ENCODE results near the gene POU2F1. TPM values are rescaled to one million over a fixed set of nuclear protein-coding genes. Genes with fewer than 3 reads are reported as not detected.

Gene POU2F1
- total RNA-seq, 1 experiment from 2014 or later, result 25.0 TPM

DNA sequence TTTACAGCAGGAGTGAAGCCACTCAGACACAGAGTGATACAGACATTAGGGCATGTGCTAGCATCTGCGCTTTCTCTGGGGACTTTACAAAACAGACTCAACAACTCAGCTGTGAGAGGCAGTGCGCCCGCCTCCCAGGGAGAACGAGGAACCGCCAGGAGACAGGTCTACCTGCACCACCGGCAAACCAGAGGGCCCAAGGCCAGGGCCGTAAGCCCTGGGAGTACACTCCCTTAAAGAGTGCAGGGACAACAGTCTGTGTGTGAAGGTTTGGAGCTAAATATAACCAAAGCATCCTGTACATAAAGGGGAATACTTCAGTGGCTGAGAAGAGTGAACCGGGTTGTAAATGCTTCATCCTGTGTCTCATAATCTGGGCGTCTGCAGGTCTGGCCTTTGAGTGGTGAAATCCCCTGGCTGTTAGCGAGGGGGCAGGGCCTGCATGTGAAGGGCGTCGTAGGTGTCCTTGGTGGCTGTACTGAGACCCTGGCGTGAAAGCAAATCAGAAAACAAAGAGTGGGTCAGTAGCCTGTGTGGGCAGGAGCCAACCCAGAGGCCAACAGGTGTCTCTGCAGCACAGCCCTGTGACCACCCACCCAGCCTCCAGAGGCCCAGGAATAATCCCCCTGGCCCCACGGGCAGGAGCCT is 210.7 kb downstream of the POU2F1 start:
- Histone ChIP-seq H3K27me3 (replicated peaks; ENCODE audit: insufficient read depth, low read depth, low read length, poor library complexity) (no peaks in the 10 kb centered on the region), H3K4me1 (ENCODE audit: insufficient read depth, low read length, poor library complexity, severe bottlenecking) (peaks cover 17% of the 10 kb centered on the region), H3K9me3 (ENCODE audit: low read depth, low read length, poor library complexity, severe bottlenecking) (no peaks in the 10 kb centered on the region), H3K27ac (ENCODE audit: low read depth, low read length, poor library complexity, severe bottlenecking) (no peak overlapping the region), H3K4me3 (ENCODE audit: low read depth, low read length, poor library complexity, severe bottlenecking) (no peak overlapping the region), H3K36me3 (ENCODE audit: insufficient read depth, low read length, poor library complexity, severe bottlenecking) (no peaks in the 10 kb centered on the region)
- ChIA-PET POLR2A (ENCODE audit: low non-redundant PET) (no interaction called here), CTCF (no interaction called here)
- no peak for DNase-seq (ENCODE audit: low spot score)
- intact Hi-C loops (cut with micrococcal nuclease; ENCODE audit: unreplicated experiment), result no loop called here
- no TSS peak for BruUV-seq (replicated peaks)
- TF ChIP-seq EZH2 (IDR thresholded peaks at IDR 0.05; ENCODE audit: borderline replicate concordance, low read depth, low read length, poor library complexity, severe bottlenecking), result no peak
- TF ChIP-seq, protein P1, sequence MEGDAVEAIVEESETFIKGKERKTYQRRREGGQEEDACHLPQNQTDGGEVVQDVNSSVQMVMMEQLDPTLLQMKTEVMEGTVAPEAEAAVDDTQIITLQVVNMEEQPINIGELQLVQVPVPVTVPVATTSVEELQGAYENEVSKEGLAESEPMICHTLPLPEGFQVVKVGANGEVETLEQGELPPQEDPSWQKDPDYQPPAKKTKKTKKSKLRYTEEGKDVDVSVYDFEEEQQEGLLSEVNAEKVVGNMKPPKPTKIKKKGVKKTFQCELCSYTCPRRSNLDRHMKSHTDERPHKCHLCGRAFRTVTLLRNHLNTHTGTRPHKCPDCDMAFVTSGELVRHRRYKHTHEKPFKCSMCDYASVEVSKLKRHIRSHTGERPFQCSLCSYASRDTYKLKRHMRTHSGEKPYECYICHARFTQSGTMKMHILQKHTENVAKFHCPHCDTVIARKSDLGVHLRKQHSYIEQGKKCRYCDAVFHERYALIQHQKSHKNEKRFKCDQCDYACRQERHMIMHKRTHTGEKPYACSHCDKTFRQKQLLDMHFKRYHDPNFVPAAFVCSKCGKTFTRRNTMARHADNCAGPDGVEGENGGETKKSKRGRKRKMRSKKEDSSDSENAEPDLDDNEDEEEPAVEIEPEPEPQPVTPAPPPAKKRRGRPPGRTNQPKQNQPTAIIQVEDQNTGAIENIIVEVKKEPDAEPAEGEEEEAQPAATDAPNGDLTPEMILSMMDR (conservative IDR thresholded peaks at IDR 0.05; ENCODE audit: low read depth, low read length), result no peak

DNA sequence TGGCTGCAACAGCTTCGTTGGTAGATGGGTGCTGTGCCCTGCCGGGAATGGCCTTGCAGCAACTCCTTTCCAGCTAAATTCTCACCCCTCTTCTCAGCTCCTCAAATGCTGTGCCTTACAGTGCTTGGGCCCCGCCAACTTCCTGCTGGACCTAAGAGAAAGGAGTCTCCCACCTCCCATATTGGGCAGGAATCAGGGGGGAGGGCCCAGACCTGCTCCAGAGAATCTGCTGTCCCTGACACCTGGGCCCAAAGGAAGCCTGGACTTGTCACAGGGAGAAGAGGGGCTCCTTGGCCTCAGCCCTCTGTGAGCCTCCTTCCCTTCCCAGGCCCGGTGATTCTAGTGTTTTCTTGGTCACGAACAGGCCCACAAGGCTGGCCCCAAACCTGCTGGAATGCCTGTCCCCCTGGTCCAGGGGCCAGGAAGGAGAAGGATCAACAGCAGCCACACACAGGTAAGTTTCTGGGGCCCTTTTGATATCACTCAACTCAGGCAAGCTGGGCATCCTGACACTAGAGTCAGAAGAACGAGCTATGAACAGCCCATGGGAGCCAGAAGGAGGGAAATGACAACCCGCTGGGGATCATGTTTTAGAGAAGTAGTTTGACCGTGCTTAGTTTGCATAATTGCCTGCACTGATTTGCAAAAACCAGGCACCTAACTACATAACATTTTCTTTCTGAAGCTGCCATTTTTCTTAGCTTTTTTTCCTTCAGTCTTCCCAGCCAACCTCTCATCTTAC is 211.4 kb downstream of the POU2F1 start:
- peaks cover 17% of the 10 kb centered on the region for H3K4me1 ChIP-seq (ENCODE audit: insufficient read depth, low read length, poor library complexity, severe bottlenecking)
- no peaks in the 10 kb centered on the region for H3K9me3 ChIP-seq (ENCODE audit: low read depth, low read length, poor library complexity, severe bottlenecking)
- H3K36me3 ChIP-seq (ENCODE audit: insufficient read depth, low read length, poor library complexity, severe bottlenecking), result no peaks in the 10 kb centered on the region
- H3K27ac ChIP-seq (ENCODE audit: low read depth, low read length, poor library complexity, severe bottlenecking), result no peak overlapping the region
- no peak overlapping the region for H3K4me3 ChIP-seq (ENCODE audit: low read depth, low read length, poor library complexity, severe bottlenecking)
- DNase-seq (ENCODE audit: low spot score), result no peak
- ChIA-PET CTCF (interaction anchor here (0.6 kb wide), 1 partner anchor 60 kb away, joined by 3 read pairs; no protein-coding TSS in a partner anchor), POLR2A (ENCODE audit: low non-redundant PET) (interaction anchor here (0.6 kb wide), 1 partner anchor 12 kb away, joined by 3 read pairs; no protein-coding TSS in a partner anchor)
- H3K27me3 ChIP-seq (replicated peaks; ENCODE audit: insufficient read depth, low read depth, low read length, poor library complexity), result no peaks in the 10 kb centered on the region
- BruUV-seq (replicated peaks), result no TSS peak
- TF ChIP-seq EZH2 (IDR thresholded peaks at IDR 0.05; ENCODE audit: borderline replicate concordance, low read depth, low read length, poor library complexity, severe bottlenecking), result no peak
- TF ChIP-seq, protein P1 (conservative IDR thresholded peaks at IDR 0.05; ENCODE audit: low read depth, low read length), result no peak
- intact Hi-C loops (cut with micrococcal nuclease; ENCODE audit: unreplicated experiment), result no loop called here

- H3K4me1 ChIP-seq (ENCODE audit: insufficient read depth, low read length, poor library complexity, severe bottlenecking), result peaks cover 17% of the 10 kb centered on the region
- no TSS peak for BruUV-seq (replicated peaks)
- no peak overlapping the region for H3K4me3 ChIP-seq (ENCODE audit: low read depth, low read length, poor library complexity, severe bottlenecking)
- POLR2A ChIA-PET (ENCODE audit: low non-redundant PET), result no interaction called here
- CTCF ChIA-PET, result no interaction called here
- intact Hi-C loops (cut with micrococcal nuclease; ENCODE audit: unreplicated experiment), result no loop called here
- no peaks in the 10 kb centered on the region for H3K27me3 ChIP-seq (replicated peaks; ENCODE audit: insufficient read depth, low read depth, low read length, poor library complexity)
- H3K9me3 ChIP-seq (ENCODE audit: low read depth, low read length, poor library complexity, severe bottlenecking), result no peaks in the 10 kb centered on the region
- no peak overlapping the region for H3K27ac ChIP-seq (ENCODE audit: low read depth, low read length, poor library complexity, severe bottlenecking)
- no peak for DNase-seq (ENCODE audit: low spot score)
- no peaks in the 10 kb centered on the region for H3K36me3 ChIP-seq (ENCODE audit: insufficient read depth, low read length, poor library complexity, severe bottlenecking)
- TF ChIP-seq, protein P1 (conservative IDR thresholded peaks at IDR 0.05; ENCODE audit: low read depth, low read length), result no peak
- TF ChIP-seq EZH2 (IDR thresholded peaks at IDR 0.05; ENCODE audit: borderline replicate concordance, low read depth, low read length, poor library complexity, severe bottlenecking), result no peak
Observed at GRCh38 chr1:167432780-167433179, 212.1 kb downstream of the POU2F1 start.
